H1 (cell line): ENCODE results near the gene BMI1. TPM values are rescaled to one million over a fixed set of nuclear protein-coding genes. Genes with fewer than 3 reads are reported as not detected.
A peak's percentile ranks its signal among the peaks of the same experiment; 100 is the strongest.

Source experiments
- ASH2L ChIP-seq: fragments of 200-600, 300-600 bp; sonication (generic); IDR thresholded peaks from one replicate; pipeline ENCODE4 v1.7.1; 2017; ENCODE audit warnings: low read length
- CBX5 ChIP-seq: fragments of 300-800, 300-1000 bp; sonication (generic); IDR thresholded peaks from 2 replicates; pipeline ENCODE4 v1.7.1; 2016; ENCODE audit warnings: antibody characterized with exemption, low read length, low read depth
- CEBPB ChIP-seq: IDR thresholded peaks from 2 replicates; pipeline ENCODE4 v1.6.1; 2012; ENCODE audit warnings: low read depth, low read length
- CHD1 ChIP-seq: IDR thresholded peaks from 2 replicates; pipeline ENCODE4 v1.6.1; 2012; ENCODE audit warnings: low read depth, low read length, improper control_type of control experiment
- CREB1 ChIP-seq: IDR thresholded peaks from 2 replicates; pipeline ENCODE4 v1.6.1; 2012; ENCODE audit warnings: inconsistent platforms
- EZH2 ChIP-seq: fragments of 200-600 bp; sonication (generic); IDR thresholded peaks from 2 replicates; pipeline ENCODE4 v1.7.1; 2012; ENCODE audit warnings: low read depth, mild to moderate bottlenecking, moderate library complexity, low read length, inconsistent platforms; ENCODE audit not compliant: severe bottlenecking
- HDAC2 ChIP-seq, 2 experiments: fragments of 300-600 bp in 1 of 2; sonication (generic) in 1 of 2; IDR thresholded peaks; 2 replicates each; pipeline ENCODE4 v1.6.1; 2011 to 2012; ENCODE audit warnings: low read depth in 2 of 2, low read length in 2 of 2, mild to moderate bottlenecking in 2 of 2, moderate library complexity in 2 of 2, borderline replicate concordance in 1 of 2, inconsistent platforms in 1 of 2
- KDM4A ChIP-seq: IDR thresholded peaks from one replicate; pipeline ENCODE4 v1.7.1; 2012; ENCODE audit warnings: low read depth, mild to moderate bottlenecking, moderate library complexity, low read length, inconsistent platforms; ENCODE audit not compliant: severe bottlenecking
- NANOG ChIP-seq: IDR thresholded peaks from 2 replicates; pipeline ENCODE4 v1.6.1; 2011; ENCODE audit warnings: low read length, low read depth, mild to moderate bottlenecking, inconsistent platforms; ENCODE audit not compliant: insufficient read depth, poor library complexity, severe bottlenecking
- RNF2 ChIP-seq: fragments of 200-900, 300-1000 bp; sonication (generic); IDR thresholded peaks from 2 replicates; pipeline ENCODE4 v1.7.1; 2016; ENCODE audit warnings: borderline replicate concordance, low read depth, mild to moderate bottlenecking, antibody characterized with exemption, low read length; ENCODE audit not compliant: poor library complexity, severe bottlenecking; ENCODE audit errors: missing control alignments
- SIN3A ChIP-seq, 2 experiments: IDR thresholded peaks in 1 of 2; conservative IDR thresholded peaks in 1 of 2; 2 replicates each; pipeline ENCODE4 v1.6.1; 2011 to 2012; ENCODE audit warnings: low read length in 2 of 2, improper control_type of control experiment in 1 of 2, low read depth in 1 of 2, mild to moderate bottlenecking in 1 of 2
- YY1 ChIP-seq: IDR thresholded peaks from 2 replicates; pipeline ENCODE4 v1.6.1; 2011; ENCODE audit warnings: low read depth, mild to moderate bottlenecking, low read length
- polyA plus RNA-seq, 7 experiments: library from polyadenylated mRNA; depleted of rRNA in 3 of 7; stranded (reverse) in 5 of 7; unstranded in 2 of 7; fragments of >200 nt in 5 of 7; fragments of 200-250 nt in 2 of 7; gene quantifications; 1 replicate in 5 of 7; 2 replicates in 1 of 7; 4 replicates in 1 of 7; pipeline versions ENCODE4 v1.2.1 to v1.2.3, GENCODE V29; 2011 to 2013; ENCODE audit warnings: missing spikeins in 2 of 7, mixed read lengths in 2 of 7
- total RNA-seq: library from RNA; stranded (reverse); fragmentation: NEBNext Ultra II Directional; extraction: Animal tissue kit (Norgen Biotek cat#: 25700); gene quantifications from 2 replicates; pipeline ENCODE4 v1.2.1, GENCODE V29; 2021
- TF ChIP-seq, protein P1 (sequence below): IDR thresholded peaks from 2 replicates; pipeline ENCODE4 v1.6.1; 2012; ENCODE audit warnings: inconsistent platforms
- TF ChIP-seq, protein P2 (sequence below): IDR thresholded peaks from 2 replicates; pipeline ENCODE4 v1.6.1; 2012; ENCODE audit warnings: inconsistent platforms

BMI1 gene
- total and polyA plus RNA-seq, 2 of the 8 experiments (the other 6 are each of a cell fraction or from before 2014, with no cell fraction given): 2.8 to 10.7 TPM

DNA sequence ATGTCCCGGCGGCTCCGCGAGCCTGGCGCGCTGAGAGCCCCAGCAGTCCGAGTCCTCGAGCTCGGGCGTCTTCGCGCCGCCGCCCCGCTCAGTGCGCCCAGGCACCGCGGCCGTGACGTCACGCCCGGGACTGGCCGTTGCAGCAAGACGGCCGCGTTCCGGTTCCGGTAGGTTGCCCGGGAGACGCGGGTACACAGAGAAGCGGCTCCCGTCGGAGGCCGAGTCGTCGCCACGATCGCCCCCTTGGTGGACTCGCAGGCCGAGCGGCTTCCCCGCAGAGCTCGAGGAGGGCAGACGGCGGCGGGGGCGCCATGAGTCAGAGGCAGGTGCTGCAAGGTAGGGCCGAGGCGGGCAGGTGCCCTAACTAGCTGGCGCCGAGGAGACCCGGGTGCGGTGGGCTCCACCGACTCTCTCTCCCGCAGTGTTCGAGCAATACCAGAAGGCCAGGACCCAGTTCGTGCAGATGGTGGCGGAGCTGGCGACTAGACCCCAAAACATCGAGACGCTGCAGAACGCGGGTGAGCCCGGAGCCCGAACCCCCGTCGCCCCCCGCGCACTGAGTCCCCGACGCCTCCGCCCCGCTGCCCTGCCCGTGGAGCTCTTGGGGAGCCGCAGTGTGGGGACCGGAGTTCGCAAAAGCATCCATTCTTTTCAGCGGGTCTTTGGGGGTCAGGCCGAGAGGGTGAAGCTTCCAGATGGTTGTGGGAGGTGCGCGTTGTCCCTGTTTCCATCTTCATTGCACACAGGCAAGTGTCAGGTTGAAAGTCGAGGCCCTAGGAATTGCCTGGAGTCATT is 24.6 kb downstream of the BMI1 start, which contains the start of gene SPAG6 (continued):
- TF ChIP-seq RNF2 (peak; percentile 64), YY1 (no peak), EZH2 (peak; percentile 82), CEBPB (no peak), HDAC2 (IDR thresholded peaks at IDR 0.05; ENCODE audit: borderline replicate concordance in 1 of 2, low read depth in 2 of 2, low read length in 2 of 2) (no peak), CHD1 (no peak), ASH2L (peak; percentile 42), KDM4A (peak; percentile 98), CBX5 (no peak), NANOG (no peak), SIN3A (conservative IDR thresholded peaks at IDR 0.05 in 1 of 2, IDR thresholded peaks at IDR 0.05 in 1 of 2; ENCODE audit: low read depth in 1 of 2, low read length in 2 of 2) (peak in 1 of 2 experiments; percentile 54; a peak in 1 of 4 replicates), CREB1 (peak; percentile 95)
- TF ChIP-seq, protein P1, sequence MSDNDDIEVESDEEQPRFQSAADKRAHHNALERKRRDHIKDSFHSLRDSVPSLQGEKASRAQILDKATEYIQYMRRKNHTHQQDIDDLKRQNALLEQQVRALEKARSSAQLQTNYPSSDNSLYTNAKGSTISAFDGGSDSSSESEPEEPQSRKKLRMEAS: peak; percentile 95
- TF ChIP-seq, protein P2, sequence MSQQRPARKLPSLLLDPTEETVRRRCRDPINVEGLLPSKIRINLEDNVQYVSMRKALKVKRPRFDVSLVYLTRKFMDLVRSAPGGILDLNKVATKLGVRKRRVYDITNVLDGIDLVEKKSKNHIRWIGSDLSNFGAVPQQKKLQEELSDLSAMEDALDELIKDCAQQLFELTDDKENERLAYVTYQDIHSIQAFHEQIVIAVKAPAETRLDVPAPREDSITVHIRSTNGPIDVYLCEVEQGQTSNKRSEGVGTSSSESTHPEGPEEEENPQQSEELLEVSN: peak; percentile 96
